ENCODE data around the gene TNFRSF1A.

The TNFRSF1A gene

GRCh38 chr12:6384499-6385436 lies 42.9 kb upstream of the TNFRSF1A start:
- peak overlapping the region; percentile 76 for H3K4me3 ChIP-seq (replicated peaks; ENCODE audit: insufficient read depth, low read length)
- peak overlapping the region; percentile 85 for H3K27ac ChIP-seq (replicated peaks)

GRCh38 chr12:6383572-6384498 lies 42.0 kb upstream of the TNFRSF1A start, which contains the start of gene LTBR:
Gene LTBR (plus strand): TSS chr12:6384162. CDS start chr12:6384359, 197 bp downstream.
- no peaks in the 10 kb centered on the region for H3K27me3 ChIP-seq (ENCODE audit: insufficient read depth, poor library complexity, severe bottlenecking)
- TF ChIP-seq GABPA (IDR thresholded peaks at IDR 0.05; ENCODE audit: low read depth) (no peak), CTCF (IDR thresholded peaks at IDR 0.05; ENCODE audit: insufficient read depth, low read length) (no peak), POLR2AphosphoS5 (IDR thresholded peaks at IDR 0.05; ENCODE audit: low read depth) (peak; percentile 87), SPI1 (IDR thresholded peaks at IDR 0.05; ENCODE audit: borderline replicate concordance, low read depth) (peak; percentile 83), REST (IDR thresholded peaks at IDR 0.05; ENCODE audit: insufficient replicate concordance, low read depth) (peak; percentile 36)
- peak within 1 kb of the TSS; percentile 76 for H3K4me3 ChIP-seq (replicated peaks; ENCODE audit: insufficient read depth, low read length)
- peak within 1 kb of the TSS; percentile 85 for H3K27ac ChIP-seq (replicated peaks)
- peak; percentile 93 to 96 for DNase-seq (ENCODE audit: low read depth in 1 of 2, low spot score in 1 of 2)

More at GRCh38 chr12:6384499-6385436, 42.9 kb upstream of the TNFRSF1A start:
- no peak for TF ChIP-seq POLR2AphosphoS5 (IDR thresholded peaks at IDR 0.05; ENCODE audit: low read depth)
- TF ChIP-seq SPI1 (IDR thresholded peaks at IDR 0.05; ENCODE audit: borderline replicate concordance, low read depth), result no peak
- no peak for TF ChIP-seq GABPA (IDR thresholded peaks at IDR 0.05; ENCODE audit: low read depth)
- no peak for TF ChIP-seq CTCF (IDR thresholded peaks at IDR 0.05; ENCODE audit: insufficient read depth, low read length)
- TF ChIP-seq REST (IDR thresholded peaks at IDR 0.05; ENCODE audit: insufficient replicate concordance, low read depth), result no peak
- no peaks in the 10 kb centered on the region for H3K27me3 ChIP-seq (ENCODE audit: insufficient read depth, poor library complexity, severe bottlenecking)
- no peak for DNase-seq (ENCODE audit: low read depth in 1 of 2, low spot score in 1 of 2)

- TF ChIP-seq REST (IDR thresholded peaks at IDR 0.05; ENCODE audit: insufficient replicate concordance, low read depth) (no peak), GABPA (IDR thresholded peaks at IDR 0.05; ENCODE audit: low read depth) (no peak)
- no peak for DNase-seq (ENCODE audit: low read depth in 1 of 2, low spot score in 1 of 2)
- Histone ChIP-seq H3K27me3 (ENCODE audit: insufficient read depth, poor library complexity, severe bottlenecking) (no peaks in the 10 kb centered on the region), H3K27ac (replicated peaks) (no peak overlapping the region; the same call in 1 of the 2 replicates), H3K4me3 (replicated peaks; ENCODE audit: insufficient read depth, low read length) (no peak overlapping the region)
Measured at GRCh38 chr12:6382982-6383381, 41.1 kb upstream of the TNFRSF1A start.

All from HL-60 (cell line).